ENCODE data around the gene FOXP4.

The FOXP4 gene

DNA sequence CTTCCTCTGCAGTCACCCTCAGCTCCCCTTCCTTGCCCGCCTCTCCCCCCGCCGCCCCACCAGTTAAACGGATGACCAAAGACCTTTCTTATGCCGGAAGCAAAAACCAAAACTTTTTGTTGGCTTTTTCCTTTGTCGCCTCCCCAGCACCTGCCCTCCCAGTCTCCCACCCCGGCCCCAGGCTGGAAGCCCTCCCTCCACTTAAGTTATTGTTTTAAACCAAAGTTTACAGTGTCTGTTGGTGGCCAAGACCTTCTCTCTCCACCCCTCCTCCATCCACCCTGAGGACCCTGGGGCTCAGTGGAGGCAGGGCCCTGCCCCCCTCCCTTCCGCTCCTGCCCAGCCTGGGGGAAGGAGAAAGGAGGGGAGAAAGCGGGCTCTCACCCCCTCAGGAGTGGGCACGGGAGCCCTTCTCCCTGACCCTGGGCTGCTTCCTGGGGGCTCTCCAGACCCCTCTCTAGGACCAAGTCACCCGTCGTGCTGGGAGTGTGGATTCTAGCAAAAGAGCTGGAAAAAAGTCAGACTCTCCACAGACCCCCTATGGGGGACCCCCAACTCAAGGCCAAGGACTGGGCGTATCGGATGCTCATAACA, 53.8 kb downstream of the FOXP4 start:
- Histone ChIP-seq H3K4me2 (ENCODE audit: low read length) (no peak overlapping the region), H4K20me1 (ENCODE audit: insufficient read depth, low read length) (no peaks in the 10 kb centered on the region), H3K27me3 (ENCODE audit: low read depth, low read length) (no peaks in the 10 kb centered on the region), H3K4me1 (ENCODE audit: low read length) (peaks cover 10% of the 10 kb centered on the region), H3K36me3 (replicated peaks; ENCODE audit: low read depth, low read length) (peaks cover 10% of the 10 kb centered on the region), H3K9me3 (ENCODE audit: insufficient read depth, low read length) (no peaks in the 10 kb centered on the region), H3K9ac (ENCODE audit: low read length) (no peak overlapping the region), H3K27ac (ENCODE audit: low read length) (no peak overlapping the region), H2AFZ (ENCODE audit: low read depth, low read length) (no peak overlapping the region), H3K79me2 (ENCODE audit: low read length) (no peaks in the 10 kb centered on the region), H3K4me3 (ENCODE audit: low read length) (no peak overlapping the region)
- TF ChIP-seq, protein P1, sequence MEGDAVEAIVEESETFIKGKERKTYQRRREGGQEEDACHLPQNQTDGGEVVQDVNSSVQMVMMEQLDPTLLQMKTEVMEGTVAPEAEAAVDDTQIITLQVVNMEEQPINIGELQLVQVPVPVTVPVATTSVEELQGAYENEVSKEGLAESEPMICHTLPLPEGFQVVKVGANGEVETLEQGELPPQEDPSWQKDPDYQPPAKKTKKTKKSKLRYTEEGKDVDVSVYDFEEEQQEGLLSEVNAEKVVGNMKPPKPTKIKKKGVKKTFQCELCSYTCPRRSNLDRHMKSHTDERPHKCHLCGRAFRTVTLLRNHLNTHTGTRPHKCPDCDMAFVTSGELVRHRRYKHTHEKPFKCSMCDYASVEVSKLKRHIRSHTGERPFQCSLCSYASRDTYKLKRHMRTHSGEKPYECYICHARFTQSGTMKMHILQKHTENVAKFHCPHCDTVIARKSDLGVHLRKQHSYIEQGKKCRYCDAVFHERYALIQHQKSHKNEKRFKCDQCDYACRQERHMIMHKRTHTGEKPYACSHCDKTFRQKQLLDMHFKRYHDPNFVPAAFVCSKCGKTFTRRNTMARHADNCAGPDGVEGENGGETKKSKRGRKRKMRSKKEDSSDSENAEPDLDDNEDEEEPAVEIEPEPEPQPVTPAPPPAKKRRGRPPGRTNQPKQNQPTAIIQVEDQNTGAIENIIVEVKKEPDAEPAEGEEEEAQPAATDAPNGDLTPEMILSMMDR (IDR thresholded peaks at IDR 0.05; ENCODE audit: low read depth, low read length), result no peak
- no peak for TF ChIP-seq EZH2phosphoT487 (IDR thresholded peaks at IDR 0.05; ENCODE audit: low read depth)

DNA sequence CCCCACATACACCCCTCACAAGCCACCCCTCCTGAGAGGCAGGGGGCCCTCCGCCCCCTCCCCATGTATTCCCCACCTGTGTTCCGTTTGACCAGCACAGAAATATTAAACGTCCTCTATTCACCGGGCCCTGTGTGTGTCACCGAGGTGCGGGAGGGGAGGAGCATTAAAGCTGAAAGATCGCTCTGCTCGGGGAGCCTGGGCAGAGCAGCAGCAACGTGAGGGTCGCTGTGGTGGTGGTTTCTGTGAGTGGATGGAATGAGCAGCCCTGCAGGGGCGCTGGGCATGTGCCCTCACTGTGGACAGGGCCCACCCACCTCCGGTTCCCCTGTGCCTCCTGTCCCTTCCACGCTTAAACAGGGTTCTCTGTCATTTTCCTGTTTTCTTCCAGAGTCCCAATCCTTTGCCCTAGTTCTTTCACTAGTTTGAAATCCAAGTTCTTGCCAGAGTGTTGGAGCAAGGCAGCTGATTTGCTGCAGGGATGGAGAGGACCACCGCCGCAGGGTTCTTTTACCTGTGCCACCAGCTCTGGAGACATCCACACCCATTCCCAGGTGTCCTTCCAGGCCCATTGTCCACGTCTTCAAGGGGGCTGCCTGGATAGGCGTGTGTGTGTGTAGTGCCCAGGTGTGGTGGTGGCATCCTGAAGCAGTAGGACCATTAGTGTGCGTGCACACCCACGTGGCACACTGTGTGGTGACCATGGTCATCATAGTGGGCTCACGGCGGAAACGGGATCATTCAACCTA, 54.5 kb downstream of the FOXP4 start:
- Histone ChIP-seq H3K9me3 (ENCODE audit: insufficient read depth, low read length) (no peaks in the 10 kb centered on the region), H3K36me3 (replicated peaks; ENCODE audit: low read depth, low read length) (peaks cover 10% of the 10 kb centered on the region), H3K27me3 (ENCODE audit: low read depth, low read length) (peaks cover 2% of the 10 kb centered on the region), H3K27ac (ENCODE audit: low read length) (no peak overlapping the region), H4K20me1 (ENCODE audit: insufficient read depth, low read length) (no peaks in the 10 kb centered on the region), H3K4me2 (ENCODE audit: low read length) (no peak overlapping the region), H3K9ac (ENCODE audit: low read length) (no peak overlapping the region), H3K4me3 (ENCODE audit: low read length) (no peak overlapping the region), H3K4me1 (ENCODE audit: low read length) (peaks cover 10% of the 10 kb centered on the region), H2AFZ (ENCODE audit: low read depth, low read length) (no peak overlapping the region), H3K79me2 (ENCODE audit: low read length) (no peaks in the 10 kb centered on the region)
- no peak for TF ChIP-seq EZH2phosphoT487 (IDR thresholded peaks at IDR 0.05; ENCODE audit: low read depth)
- TF ChIP-seq, protein P1 (IDR thresholded peaks at IDR 0.05; ENCODE audit: low read depth, low read length), result no peak

DNA sequence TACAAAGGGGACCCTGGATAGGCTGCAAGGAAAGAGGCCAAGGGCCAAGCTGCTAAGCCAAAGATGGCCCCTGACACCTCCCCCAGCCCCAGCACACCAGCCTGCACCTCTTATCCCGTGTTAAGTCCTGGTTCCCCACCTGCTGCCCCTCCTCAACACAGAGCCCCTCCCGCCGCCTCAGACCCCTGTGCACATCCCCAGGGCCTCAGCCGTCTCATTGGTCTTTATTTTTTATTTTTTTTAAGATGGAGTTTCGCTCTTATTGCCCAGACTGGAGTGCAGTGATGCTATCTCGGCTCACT, 55.0 kb downstream of the FOXP4 start:
- no peaks in the 10 kb centered on the region for H4K20me1 ChIP-seq (ENCODE audit: insufficient read depth, low read length)
- H3K9ac ChIP-seq (ENCODE audit: low read length), result no peak overlapping the region
- H3K27me3 ChIP-seq (ENCODE audit: low read depth, low read length), result peaks cover 7% of the 10 kb centered on the region
- TF ChIP-seq, protein P1 (IDR thresholded peaks at IDR 0.05; ENCODE audit: low read depth, low read length), result no peak
- no peak for TF ChIP-seq EZH2phosphoT487 (IDR thresholded peaks at IDR 0.05; ENCODE audit: low read depth)
- H3K4me3 ChIP-seq (ENCODE audit: low read length), result no peak overlapping the region
- no peaks in the 10 kb centered on the region for H3K79me2 ChIP-seq (ENCODE audit: low read length)
- H3K4me1 ChIP-seq (ENCODE audit: low read length), result peaks cover 10% of the 10 kb centered on the region
- H3K4me2 ChIP-seq (ENCODE audit: low read length), result no peak overlapping the region
- H3K36me3 ChIP-seq (replicated peaks; ENCODE audit: low read depth, low read length), result peaks cover 10% of the 10 kb centered on the region
- H3K27ac ChIP-seq (ENCODE audit: low read length), result no peak overlapping the region
- H3K9me3 ChIP-seq (ENCODE audit: insufficient read depth, low read length), result no peaks in the 10 kb centered on the region
- H2AFZ ChIP-seq (ENCODE audit: low read depth, low read length), result no peak overlapping the region

DNA sequence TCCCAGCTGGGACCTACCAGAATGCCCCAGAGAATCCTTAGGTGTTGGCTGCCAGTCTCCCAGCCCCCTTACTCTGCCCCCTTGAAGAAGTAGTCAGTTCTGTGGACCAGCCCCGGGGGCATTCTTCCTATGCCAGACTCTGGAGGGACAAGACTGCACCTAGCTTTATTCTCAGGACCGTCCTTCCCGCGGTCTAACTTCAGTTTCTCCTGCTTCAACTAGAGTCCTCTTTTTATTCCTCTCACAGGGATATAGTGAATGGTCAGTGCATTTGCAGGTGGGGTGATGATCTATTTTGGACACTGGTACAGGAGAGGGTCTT, 56.2 kb downstream of the FOXP4 start:
- Histone ChIP-seq H3K27ac (ENCODE audit: low read length) (no peak overlapping the region), H3K9me3 (ENCODE audit: insufficient read depth, low read length) (no peaks in the 10 kb centered on the region), H3K4me1 (ENCODE audit: low read length) (peaks cover 10% of the 10 kb centered on the region), H4K20me1 (ENCODE audit: insufficient read depth, low read length) (no peaks in the 10 kb centered on the region), H3K79me2 (ENCODE audit: low read length) (no peaks in the 10 kb centered on the region), H3K27me3 (ENCODE audit: low read depth, low read length) (peaks cover 12% of the 10 kb centered on the region), H3K4me2 (ENCODE audit: low read length) (peak overlapping the region; percentile 95), H3K4me3 (ENCODE audit: low read length) (peak overlapping the region; percentile 73), H2AFZ (ENCODE audit: low read depth, low read length) (peak overlapping the region; percentile 80), H3K9ac (ENCODE audit: low read length) (peak overlapping the region; percentile 65; the same call in 1 of the 2 replicates), H3K36me3 (replicated peaks; ENCODE audit: low read depth, low read length) (peaks cover 4% of the 10 kb centered on the region)
- TF ChIP-seq, protein P1 (IDR thresholded peaks at IDR 0.05; ENCODE audit: low read depth, low read length), result no peak
- no peak for TF ChIP-seq EZH2phosphoT487 (IDR thresholded peaks at IDR 0.05; ENCODE audit: low read depth)

Measured in OCI-LY3 (cell line).